GM21423 (cell line): ENCODE data around the gene HAGH.
A peak's percentile ranks its signal among the peaks of the same experiment; 100 is the strongest.

Experiments
- ATAC-seq: cut with Tn5 transposase; IDR thresholded peaks from one replicate; pipeline ENCODE4 v1.9.1; 2021; ENCODE audit warnings: mild to moderate bottlenecking, moderate library complexity; ENCODE audit not compliant: unreplicated experiment

HAGH gene

DNA sequence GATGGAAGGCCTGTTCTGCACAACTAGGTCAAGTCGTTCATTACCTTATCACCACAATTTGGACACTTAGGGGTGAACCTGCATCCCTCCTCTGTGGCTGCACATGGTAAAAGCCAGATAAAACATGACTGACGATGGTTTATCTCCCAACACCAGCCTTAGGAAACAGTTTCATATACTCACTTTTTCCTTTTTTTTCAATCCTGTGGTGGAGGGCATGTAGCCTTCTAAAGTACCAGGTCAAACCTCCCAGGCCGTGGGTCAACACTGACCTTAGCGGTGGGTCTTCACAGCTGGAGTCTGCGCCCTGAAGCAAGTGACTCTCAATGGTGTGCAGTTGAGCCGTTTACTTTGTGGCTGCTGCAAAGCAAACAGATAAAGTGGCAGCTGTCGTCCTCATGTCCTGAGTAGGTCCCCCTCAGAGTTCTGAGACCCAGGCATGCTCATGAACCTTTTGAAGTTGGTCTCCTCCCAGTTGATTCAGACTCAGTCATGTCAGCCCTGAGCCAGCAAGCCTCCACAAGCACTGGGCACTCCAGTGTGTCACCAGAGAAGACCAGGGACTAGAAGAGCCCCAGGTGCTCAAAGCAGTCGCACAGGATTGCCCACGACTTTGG is 6.3 kb upstream of the HAGH start:
- ATAC-seq = no peak

DNA sequence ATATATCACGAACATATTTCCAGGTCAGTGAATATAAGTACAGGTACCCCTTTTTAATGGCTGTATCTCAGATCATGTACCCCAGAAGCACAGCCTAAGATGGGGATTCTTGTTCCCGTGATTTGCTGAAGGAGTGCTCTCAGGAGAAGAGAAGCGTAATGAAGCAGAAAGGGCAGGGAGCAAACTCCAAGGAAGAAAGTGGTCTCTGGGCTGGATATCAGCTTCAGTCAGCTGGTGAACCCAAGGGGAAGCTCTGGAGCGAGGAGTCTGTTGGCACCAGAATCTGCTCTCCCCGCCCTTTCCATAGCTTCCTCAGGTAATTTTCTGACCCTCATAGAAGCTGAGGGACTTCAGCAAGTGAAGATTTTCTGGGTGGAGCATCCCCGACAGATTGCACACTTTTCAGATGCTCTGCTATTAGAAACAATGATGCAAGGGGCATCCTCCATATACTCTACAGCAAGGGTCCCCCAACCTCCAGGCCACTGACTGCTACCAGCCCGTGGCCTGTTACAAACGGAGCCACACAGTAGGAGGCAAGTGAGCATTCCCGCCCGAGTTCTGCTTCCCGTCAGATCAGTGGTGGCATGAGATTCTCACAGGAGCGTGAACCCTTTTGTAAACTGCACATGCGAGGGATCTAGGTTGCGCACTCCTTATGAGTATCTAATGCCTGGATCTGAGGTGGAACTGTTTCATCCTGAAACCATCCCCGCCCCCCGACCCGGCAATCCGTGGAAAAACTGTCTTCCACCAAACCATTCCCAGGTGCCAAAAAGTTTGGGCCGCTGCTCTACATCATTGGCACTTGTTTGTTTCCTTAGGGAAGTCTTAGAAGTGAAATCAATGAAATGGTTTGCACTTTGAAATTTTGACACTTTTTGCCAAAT is 4.8 kb upstream of the HAGH start:
- ATAC-seq = no peak

DNA sequence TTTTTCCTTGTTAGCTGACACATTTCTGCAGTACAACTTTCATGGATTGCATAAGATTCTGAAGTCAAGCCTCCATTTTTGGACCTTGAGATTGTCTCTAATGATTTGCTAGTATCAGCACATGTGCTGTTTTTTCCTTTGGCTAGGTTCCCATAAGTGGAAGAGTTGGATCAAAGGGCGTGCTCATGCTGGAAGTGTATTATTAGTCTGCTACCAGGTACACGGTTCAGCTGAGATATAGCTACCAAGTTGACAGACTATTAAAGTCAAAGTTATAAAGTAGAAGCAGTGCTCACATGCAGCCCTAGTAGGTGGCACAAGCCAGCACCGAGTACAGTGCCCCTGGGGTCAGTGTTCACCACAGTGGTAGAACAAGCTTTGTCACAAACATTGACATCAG is 3.6 kb upstream of the HAGH start:
- no peak for ATAC-seq

DNA sequence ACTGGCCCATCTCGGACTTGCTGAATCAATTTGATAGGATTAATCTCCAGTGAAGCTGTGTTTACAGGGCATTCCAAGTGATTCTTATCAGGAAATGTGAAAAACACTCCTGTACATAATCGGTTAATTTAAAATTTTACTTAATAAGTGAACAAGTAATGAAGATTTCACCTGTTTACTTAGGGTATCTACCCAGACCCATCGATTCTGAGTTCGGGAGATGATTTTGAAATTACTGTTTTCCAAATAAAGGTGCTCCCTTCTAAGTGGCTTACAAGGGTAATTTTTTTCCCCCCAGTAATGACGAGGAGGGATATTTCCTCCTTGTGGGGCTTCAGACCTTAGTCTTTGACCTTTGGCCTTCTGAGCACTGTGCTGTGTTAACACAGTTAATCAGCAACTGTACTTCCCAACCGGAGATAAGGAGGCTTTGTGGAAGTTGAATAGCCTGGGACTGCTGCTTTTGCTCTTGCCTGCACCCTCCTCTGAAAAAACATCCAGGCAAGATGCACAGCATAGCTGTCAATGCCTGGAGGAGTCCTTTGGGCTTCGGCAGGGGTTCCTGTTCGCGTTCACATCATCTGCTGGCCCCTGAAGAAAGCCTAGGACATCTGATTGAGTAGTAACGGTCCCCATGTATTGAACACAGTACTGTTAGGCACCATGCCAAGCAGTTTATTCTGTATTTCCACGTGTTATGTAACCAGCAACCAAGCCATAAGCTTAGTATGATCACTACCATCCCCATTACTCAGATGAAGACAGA is 2.2 kb upstream of the HAGH start:
- no peak for ATAC-seq

DNA sequence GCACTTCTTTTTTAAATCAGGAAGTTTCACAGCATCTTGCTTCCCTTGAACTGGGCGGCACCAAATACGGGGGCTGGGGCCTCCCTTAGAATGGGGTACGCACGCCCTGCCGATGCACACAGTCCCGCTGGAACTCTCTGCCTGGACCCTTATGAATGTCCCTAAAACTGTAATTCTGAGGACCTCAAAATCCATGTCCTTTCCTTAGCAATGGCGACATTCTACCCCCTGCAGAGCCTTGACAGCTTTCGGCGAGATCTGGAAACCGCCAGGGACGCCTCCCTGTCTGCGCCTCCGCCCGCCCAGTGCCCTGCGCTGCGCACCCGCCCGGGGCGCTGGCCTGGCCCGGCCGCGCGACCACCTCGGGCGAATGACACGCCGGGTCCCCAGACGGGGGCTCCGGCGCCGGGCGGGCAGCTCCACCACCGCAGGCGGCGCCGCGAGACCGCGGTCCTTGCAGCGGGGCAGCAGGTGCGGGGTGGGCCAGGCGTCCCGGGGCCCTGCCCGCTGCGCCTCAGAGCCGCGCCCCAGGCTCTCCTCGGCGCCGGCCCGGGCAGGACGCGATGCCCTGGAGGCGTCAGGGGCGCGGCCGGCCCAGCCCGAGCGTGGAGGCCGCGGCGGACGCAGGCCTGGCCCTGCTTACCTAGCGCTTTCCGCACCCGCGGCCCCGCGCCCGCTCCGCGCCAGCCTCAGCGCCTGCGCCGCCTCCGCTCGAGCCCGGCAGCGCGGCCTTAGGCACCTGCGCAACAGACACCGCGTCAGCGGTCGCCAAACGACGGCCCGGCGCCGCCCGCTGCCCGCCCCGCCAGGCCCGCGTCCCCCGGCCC is 548 bp downstream of the HAGH start:
- peak; percentile 51 for ATAC-seq

DNA sequence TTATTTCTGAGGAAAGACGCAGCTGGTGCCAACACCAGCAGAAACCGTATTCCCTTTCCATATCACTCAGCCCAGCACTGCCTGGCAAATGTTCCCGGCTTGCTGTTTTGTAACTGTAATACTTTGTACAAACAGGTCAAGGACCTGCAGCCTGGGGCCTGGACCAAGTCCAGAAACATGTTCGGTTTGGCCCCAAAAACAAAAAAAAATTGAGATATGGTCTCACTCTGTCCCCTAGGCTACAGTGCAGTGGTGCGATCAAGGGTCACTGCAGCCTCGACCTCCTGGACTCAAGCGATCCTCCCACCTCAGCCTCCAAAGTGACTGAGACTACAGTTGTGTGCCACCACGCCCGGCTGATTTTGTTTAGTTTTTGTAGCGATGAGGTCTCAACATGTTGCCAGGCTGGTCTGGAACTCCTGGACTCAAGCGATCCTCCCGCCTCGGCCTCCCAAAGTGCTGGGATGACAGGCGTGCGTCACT is 1.2 kb downstream of the HAGH start:
- no peak for ATAC-seq

DNA sequence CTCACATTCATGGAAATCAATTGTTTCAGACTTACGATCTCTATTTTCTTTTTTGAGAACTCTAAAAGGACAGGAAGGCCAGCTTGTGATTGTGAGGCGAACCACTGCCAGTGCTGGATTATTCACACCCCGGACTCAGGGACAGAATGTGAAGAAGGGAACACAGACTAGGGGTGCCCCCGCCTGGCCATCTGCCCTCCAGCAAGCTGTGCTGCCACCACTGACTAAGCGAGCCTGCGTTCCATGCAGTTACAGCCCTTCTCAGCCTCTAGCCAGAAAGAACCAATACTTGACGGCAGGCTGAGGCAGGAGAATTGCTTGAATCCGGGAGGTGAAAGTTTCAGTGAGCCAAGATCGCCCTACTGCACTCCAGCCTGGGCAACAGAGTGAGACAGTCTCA is 2.8 kb downstream of the HAGH start:
- no peak for ATAC-seq

DNA sequence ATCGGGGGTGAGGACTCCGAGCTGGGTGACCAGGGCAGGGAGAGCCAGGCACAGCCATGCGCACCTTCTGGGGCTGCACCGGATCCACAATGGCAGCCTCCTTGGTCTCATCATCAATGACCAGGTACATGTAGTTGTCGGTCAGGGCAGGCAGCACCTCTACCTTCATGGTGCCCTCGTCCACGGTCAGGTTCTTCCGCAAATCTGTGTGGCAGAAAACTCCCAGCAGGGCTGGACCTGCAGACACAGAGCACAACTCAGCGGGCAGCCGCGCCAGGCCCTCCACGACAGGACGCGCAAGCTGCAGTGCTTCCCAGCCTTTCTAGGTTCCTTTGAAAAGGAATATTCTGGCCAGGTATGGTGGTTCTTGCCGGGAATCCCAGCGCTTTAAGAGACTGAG is 3.8 kb downstream of the HAGH start:
- ATAC-seq = no peak

DNA sequence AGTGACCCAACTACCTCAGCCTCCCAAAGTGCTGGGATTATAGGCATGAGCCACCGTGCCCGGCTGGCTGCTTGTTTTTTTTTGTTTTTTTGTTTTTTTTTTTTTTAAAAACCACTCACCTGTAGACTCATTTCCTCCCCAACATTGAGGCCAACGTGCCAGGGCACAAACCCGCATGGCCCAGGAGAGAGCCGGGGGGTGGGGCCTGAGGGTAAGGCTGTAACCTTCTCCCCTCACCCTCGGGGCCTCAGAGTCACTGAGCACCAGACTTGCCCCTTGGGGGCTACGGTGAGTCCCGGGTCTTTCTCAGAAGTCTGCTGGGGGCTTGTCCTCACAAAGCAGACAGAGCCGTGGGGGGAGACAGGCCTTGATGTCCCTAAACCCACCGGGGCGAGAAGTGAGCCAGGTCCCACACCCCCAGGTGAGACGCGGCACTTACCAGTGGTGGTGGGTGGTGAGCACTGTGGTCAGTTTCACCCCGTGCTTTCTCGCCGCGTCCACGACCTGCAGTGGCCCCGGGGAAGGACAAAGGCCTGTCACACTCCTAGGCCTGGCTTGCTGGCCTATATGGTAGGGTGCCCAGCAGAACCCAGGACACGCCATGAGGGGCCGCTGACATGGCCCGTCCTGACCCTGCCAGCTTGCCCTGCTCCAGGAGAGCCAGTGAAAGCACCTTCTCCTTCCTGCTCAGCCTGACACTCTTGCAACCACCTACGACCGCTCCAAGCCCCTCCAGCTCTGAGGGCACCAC is 4.6 kb downstream of the HAGH start:
- ATAC-seq = no peak

DNA sequence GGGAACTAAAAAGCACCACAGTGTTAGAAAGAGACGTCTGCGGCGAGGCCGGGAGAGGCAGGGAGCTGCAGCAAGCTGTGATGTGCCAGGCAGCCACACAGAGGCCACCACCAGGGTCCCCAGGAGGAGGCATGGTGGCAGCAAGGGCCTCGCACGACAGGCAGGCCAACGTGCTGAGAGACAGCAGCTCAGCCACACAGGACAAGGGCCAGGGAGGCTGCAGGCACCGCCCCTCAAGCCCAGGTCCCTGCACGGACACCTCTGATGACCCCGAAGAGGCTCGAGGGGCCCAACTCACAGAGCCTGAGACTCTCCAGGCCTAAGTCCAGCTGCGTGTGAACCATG is 5.7 kb downstream of the HAGH start:
- no peak for ATAC-seq

DNA sequence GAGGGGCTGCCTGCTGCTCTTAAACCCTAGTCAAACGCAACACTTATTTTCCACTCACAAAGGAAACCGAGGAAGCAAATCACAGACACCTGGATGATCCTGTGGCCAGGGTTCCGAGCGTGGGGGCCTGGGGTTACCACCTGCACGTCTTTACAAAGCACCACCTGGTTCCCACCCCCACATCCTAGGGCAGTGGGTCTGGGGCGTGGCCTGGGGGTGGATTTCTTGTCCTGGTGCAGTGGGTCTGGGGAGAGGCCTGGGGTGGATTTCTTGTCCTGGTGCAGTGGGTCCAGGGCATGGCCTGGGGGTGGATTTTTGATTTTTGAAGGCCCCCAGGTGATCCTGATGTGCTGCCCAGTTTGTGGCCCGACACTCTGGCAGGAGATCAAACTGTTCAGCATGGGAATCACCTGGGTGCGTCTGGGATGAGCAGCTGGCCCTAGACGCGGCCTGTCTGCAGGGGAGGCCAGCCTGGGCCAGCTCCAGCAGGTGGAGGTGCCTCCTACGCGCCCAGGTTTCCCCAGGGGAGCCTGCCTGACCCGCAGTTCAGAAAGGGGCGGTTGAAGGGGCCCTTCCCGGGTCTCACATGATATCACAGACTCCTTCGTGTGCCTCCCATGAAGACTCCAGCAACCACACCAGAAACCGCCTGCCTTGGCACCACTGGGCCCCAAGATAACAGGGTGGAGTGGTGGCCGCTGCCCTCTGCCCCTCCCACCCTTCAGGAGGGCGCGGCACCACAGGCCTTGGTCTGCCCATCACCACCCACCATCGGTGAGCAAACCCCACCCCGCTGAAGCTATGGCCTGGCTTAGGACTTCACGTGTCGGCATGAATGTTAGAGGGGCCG is 6.3 kb downstream of the HAGH start:
- no peak for ATAC-seq

DNA sequence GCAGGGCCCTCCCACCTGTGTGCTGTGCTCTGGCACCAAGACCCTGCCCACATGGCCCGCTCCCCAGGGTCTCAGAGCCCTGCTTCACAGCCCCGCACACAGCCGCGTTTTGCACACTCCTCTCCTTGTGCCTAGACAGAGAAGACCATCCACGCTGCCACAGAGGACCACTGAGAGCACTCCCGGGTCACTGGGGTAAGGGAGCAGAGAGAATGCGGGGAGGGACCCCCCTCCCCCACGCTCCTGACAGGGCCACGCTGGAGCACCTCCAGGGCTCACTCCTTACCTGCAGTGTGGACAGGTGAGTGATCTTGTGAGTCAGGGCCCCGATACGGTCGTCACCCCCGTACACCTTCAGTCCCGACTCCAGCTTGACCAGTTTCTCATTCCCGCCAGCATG is 7.0 kb downstream of the HAGH start:
- ATAC-seq = no peak

DNA sequence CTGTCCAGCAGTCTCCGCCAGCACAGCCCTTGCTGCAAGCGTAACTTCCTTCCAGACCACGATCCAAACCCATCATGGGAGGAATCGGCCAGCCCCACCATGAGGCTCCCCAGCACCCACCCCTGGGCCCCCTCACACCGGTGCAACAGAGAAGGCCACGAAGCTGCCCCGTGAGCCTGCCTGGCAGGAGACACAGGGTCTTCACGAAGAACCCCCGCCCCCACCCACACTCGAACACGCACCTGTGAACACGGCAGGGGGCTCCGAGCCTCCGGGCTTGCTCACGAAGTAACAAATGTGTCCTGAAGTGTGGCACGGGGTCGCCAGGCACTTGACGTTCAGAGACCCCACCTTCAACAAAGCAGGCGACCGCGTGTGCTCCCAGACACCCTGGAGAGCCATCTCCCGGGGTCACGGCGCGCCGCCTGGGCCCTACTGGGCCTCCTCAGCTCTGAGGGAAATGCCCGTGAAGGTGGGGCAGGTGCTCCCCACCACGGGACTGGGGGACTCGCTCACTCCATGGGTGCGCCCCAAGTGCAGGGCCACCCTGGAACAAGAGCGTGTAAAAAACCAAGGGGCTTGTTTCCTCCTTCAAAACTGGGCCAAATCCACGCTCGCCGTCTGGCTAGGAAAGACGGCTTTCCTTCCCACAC is 7.6 kb downstream of the HAGH start:
- no peak for ATAC-seq

DNA sequence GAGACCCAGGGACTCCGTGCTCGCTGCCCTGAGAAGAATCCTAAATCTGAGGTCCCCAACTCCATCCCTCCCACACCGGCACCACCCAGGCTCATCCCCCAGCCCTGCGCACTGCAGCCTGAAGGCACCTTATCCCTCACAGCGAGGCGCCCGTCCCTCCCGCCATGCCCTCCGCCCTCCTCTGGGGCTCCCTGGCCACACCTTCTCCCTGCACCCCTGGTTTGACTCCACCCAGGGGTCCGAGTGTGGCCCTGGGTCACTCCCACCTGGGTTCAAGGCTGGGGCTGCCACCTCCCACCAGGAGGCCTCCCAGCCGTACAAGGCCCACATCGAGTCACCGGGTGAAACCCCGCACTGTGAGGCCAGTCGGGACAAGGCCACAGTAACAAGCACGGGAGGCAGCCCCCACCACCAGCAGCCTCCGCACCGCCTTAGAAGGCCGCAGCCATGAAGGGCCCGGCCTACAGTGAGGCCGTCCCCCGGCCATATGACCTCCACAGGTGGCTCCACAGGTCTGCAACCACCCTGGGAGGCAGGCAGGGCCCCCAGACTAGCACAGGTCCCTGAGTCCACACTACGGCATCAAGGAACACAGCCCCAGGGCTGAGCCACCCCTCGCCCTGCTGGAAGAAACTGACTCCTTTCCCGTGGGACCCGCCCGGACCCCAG is 8.3 kb downstream of the HAGH start:
- ATAC-seq = no peak

DNA sequence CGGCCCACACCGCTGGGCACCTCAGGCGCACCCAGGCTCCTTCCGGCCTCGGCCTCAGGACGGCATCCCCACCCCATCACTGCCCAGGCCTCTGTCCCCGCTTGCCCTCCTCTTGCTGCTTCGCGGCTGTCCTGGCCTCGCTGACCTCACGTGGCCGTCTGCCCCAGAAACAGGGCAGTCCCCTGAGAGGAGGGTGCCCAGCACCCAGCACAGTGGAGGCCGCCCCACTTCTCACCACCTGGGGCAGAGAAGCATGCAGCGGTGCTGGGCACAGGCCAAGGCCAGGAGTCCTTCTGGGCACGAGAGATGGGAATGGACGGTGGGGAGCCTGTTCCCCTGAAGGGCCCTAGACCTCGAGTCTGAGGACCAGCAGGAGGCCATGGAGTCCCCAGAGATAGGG is 8.9 kb downstream of the HAGH start:
- ATAC-seq = no peak

DNA sequence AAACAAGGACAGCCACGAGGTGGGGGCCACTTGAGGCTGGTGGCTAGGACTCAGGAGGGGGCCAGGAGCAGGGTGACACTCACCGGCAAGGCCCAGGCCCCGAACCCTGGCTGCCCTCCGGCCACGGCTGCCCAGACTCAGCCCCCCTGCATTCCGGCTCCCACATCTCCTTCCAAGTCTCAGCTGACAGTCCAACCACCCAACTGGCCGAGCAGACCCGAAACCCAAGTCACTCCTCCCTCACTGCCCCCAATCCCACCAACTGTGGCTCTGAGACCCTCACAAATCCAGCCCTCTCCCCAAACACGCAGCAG is 9.4 kb downstream of the HAGH start:
- ATAC-seq = no peak

DNA sequence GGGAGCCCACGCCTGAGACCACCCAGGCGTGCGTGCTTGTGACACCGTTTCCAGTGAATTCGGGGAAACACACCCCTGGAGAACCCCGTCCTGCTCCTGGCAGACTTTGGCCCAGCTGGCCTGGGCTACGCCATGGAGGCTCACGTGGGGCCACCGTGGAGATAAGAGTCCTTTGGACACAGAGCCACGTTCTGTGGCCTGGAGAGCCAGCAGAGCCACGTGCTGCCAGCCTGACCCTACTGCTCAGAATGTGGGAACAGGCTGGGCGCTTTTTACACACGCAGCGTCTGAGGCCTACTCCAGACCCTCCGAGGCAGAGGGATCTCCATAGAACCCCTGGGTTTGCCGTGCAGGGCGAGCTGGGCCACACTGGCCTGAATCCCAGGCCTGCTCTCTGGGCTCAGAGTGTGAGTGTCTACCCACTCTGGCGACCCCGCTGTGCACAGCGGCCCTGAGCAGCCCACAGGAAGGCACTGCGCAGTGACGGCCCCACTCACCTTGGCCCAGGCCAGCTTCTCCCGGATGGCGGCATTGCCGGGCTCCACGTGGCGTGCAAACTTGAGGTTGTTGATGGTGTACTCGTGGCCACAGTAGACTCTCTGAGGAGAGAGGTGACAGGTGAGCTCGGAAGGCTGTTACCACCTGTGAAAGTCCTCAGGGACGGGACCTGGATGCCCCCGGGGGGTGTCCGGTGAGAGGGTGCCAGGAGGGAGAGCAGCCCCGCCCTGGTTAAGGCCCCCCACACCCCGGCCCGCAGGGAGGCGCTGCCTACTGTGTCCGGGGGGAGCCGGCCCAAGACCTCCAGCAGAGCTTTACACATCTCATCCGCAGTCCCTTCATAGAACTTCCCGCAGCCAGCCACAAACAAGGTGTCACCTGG is 10.0 kb downstream of the HAGH start:
- ATAC-seq = no peak
